ENCODE measurements around the gene PGF.

DNA sequence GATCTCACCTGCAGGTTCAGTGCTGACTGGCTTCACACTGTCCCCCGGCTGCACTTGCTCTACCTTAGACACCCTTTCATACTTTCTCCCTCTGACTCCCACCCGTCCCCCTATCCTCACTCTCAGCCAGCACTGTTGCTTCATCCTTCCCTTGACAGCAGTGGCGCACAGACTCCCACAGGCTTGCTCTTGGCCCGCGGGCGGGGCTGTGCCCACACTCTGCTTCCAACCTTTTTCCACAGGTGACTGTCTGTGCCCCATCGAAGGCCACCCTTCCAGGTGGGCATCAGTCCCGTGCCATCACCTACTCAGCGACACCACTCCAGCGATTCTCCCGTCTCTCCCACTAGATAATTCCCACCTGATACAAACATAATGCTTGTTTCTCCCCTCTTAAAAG, 31.3 kb downstream of the PGF start:
- TF ChIP-seq, protein P1, sequence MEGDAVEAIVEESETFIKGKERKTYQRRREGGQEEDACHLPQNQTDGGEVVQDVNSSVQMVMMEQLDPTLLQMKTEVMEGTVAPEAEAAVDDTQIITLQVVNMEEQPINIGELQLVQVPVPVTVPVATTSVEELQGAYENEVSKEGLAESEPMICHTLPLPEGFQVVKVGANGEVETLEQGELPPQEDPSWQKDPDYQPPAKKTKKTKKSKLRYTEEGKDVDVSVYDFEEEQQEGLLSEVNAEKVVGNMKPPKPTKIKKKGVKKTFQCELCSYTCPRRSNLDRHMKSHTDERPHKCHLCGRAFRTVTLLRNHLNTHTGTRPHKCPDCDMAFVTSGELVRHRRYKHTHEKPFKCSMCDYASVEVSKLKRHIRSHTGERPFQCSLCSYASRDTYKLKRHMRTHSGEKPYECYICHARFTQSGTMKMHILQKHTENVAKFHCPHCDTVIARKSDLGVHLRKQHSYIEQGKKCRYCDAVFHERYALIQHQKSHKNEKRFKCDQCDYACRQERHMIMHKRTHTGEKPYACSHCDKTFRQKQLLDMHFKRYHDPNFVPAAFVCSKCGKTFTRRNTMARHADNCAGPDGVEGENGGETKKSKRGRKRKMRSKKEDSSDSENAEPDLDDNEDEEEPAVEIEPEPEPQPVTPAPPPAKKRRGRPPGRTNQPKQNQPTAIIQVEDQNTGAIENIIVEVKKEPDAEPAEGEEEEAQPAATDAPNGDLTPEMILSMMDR (optimal IDR thresholded peaks at IDR 0.05 in 1 of 3, IDR thresholded peaks at IDR 0.05 in 1 of 3, conservative IDR thresholded peaks at IDR 0.05 in 1 of 3; ENCODE audit: extremely low read depth in 1 of 3, insufficient read depth in 2 of 3, low read length in 3 of 3) = no peak
- no peak for TF ChIP-seq EZH2 (IDR thresholded peaks at IDR 0.05; ENCODE audit: low read length)

Data from keratinocyte (primary cell).